ENCODE data around the gene IRGC.

IRGC gene

GRCh38 chr19:43767818-43768217 lies 51.9 kb downstream of the IRGC start:
- H3K27me3 ChIP-seq (ENCODE audit: insufficient read depth, low read length), result no peaks in the 10 kb centered on the region
- H3K4me2 ChIP-seq (ENCODE audit: low read length), result no peak overlapping the region
- peaks cover 34% of the 10 kb centered on the region; the same call in 1 of the 2 replicates for H3K36me3 ChIP-seq (ENCODE audit: insufficient read depth, low read length)
- no peaks in the 10 kb centered on the region for H3F3A ChIP-seq (ENCODE audit: insufficient read depth, low read length)
- peak overlapping the region; percentile 97 for H3K27ac ChIP-seq (ENCODE audit: low read depth, low read length, poor library complexity, severe bottlenecking)
- H3K9ac ChIP-seq (ENCODE audit: low read length), result no peak overlapping the region
- H3K4me3 ChIP-seq (ENCODE audit: low read depth, low read length, poor library complexity, severe bottlenecking), result no peak overlapping the region
- no peaks in the 10 kb centered on the region for H4K20me1 ChIP-seq (ENCODE audit: insufficient read depth, low read length)
- no peak overlapping the region for H2AFZ ChIP-seq (ENCODE audit: low read length)
- H3K4me1 ChIP-seq (ENCODE audit: insufficient read depth, low read length, severe bottlenecking), result peaks cover 26% of the 10 kb centered on the region
- no peaks in the 10 kb centered on the region for H3K9me3 ChIP-seq (ENCODE audit: low read length)
- H3K79me2 ChIP-seq (ENCODE audit: insufficient read depth, low read length), result no peaks in the 10 kb centered on the region
- TF ChIP-seq EZH2 (IDR thresholded peaks at IDR 0.05; ENCODE audit: borderline replicate concordance, low read length) (no peak), CTCF (IDR thresholded peaks at IDR 0.05; ENCODE audit: low read length) (no peak)
- H3K9me2 ChIP-seq (ENCODE audit: low read depth, low read length), result no peaks in the 10 kb centered on the region

GRCh38 chr19:43768273-43769050 lies 52.6 kb downstream of the IRGC start:
- Histone ChIP-seq H3K79me2 (ENCODE audit: insufficient read depth, low read length) (no peaks in the 10 kb centered on the region), H3K9me2 (ENCODE audit: low read depth, low read length) (no peaks in the 10 kb centered on the region), H2AFZ (ENCODE audit: low read length) (no peak overlapping the region), H3K9me3 (ENCODE audit: low read length) (no peaks in the 10 kb centered on the region), H3K4me2 (ENCODE audit: low read length) (no peak overlapping the region), H3K4me1 (ENCODE audit: insufficient read depth, low read length, severe bottlenecking) (peaks cover 26% of the 10 kb centered on the region), H3F3A (ENCODE audit: insufficient read depth, low read length) (no peaks in the 10 kb centered on the region), H4K20me1 (ENCODE audit: insufficient read depth, low read length) (no peaks in the 10 kb centered on the region), H3K27ac (ENCODE audit: low read depth, low read length, poor library complexity, severe bottlenecking) (peak overlapping the region; percentile 97), H3K27me3 (ENCODE audit: insufficient read depth, low read length) (no peaks in the 10 kb centered on the region), H3K4me3 (ENCODE audit: low read depth, low read length, poor library complexity, severe bottlenecking) (no peak overlapping the region), H3K9ac (ENCODE audit: low read length) (no peak overlapping the region), H3K36me3 (ENCODE audit: insufficient read depth, low read length) (peaks cover 36% of the 10 kb centered on the region; the same call in 1 of the 2 replicates)
- TF ChIP-seq CTCF (IDR thresholded peaks at IDR 0.05; ENCODE audit: low read length), result no peak

GRCh38 chr19:43769256-43769655 lies 53.4 kb downstream of the IRGC start:
- H3K27ac ChIP-seq (ENCODE audit: low read depth, low read length, poor library complexity, severe bottlenecking), result no peak overlapping the region

More at GRCh38 chr19:43769256-43769655, 53.4 kb downstream of the IRGC start:
- Histone ChIP-seq H3F3A (ENCODE audit: insufficient read depth, low read length) (no peaks in the 10 kb centered on the region), H3K9ac (ENCODE audit: low read length) (no peak overlapping the region), H2AFZ (ENCODE audit: low read length) (no peak overlapping the region), H3K4me3 (ENCODE audit: low read depth, low read length, poor library complexity, severe bottlenecking) (no peak overlapping the region), H3K9me3 (ENCODE audit: low read length) (no peaks in the 10 kb centered on the region), H3K4me2 (ENCODE audit: low read length) (no peak overlapping the region), H4K20me1 (ENCODE audit: insufficient read depth, low read length) (no peaks in the 10 kb centered on the region), H3K27me3 (ENCODE audit: insufficient read depth, low read length) (no peaks in the 10 kb centered on the region), H3K79me2 (ENCODE audit: insufficient read depth, low read length) (no peaks in the 10 kb centered on the region), H3K4me1 (ENCODE audit: insufficient read depth, low read length, severe bottlenecking) (peaks cover 26% of the 10 kb centered on the region), H3K36me3 (ENCODE audit: insufficient read depth, low read length) (peaks cover 44% of the 10 kb centered on the region; the same call in 1 of the 2 replicates), H3K9me2 (ENCODE audit: low read depth, low read length) (no peaks in the 10 kb centered on the region)
- TF ChIP-seq CTCF (IDR thresholded peaks at IDR 0.05; ENCODE audit: low read length) (no peak), EZH2 (IDR thresholded peaks at IDR 0.05; ENCODE audit: borderline replicate concordance, low read length) (no peak)

Data from OCI-LY1 (cell line).